Ovary (tissue), 9 donors: Measurements from ENCODE around the gene THEM4. TPM values are rescaled to one million over a fixed set of nuclear protein-coding genes. Genes with fewer than 3 reads are reported as not detected.

Experiments
- DNase-seq, 5 donors: peaks; one replicate each; pipeline ENCODE4 v3.0.0-alpha.2; 2019 to 2020
- H3K27ac ChIP-seq, 2 donors: fragments of 200-600 bp; one replicate each; pipeline versions ENCODE4 v1.5.1 to v1.8.0; 2019 to 2022
- H3K27me3 ChIP-seq: fragments of 200-600 bp; one replicate; pipeline ENCODE4 v1.8.0; 2022
- H3K36me3 ChIP-seq: fragments of 200-600 bp; sonication (generic); one replicate; pipeline ENCODE4 v1.5.1; 2019
- H3K4me1 ChIP-seq: one replicate; pipeline ENCODE4 v1.8.1; 2013; ENCODE audit warnings: mild to moderate bottlenecking, moderate library complexity; ENCODE audit not compliant: insufficient read depth
- H3K4me3 ChIP-seq: fragments of 200-600 bp; sonication (generic); one replicate; pipeline ENCODE4 v1.5.1; 2017
- H3K9me3 ChIP-seq, 2 donors: fragments of 200-600 bp in 1 of 2; sonication (generic) in 1 of 2; one replicate each; pipeline versions ENCODE4 v1.5.1 to v1.8.1; 2013 to 2019; ENCODE audit warnings: mild to moderate bottlenecking in 1 of 2, moderate library complexity in 1 of 2
- EP300 ChIP-seq: sonication (generic); formaldehyde crosslinking; IDR thresholded peaks from one replicate; pipeline ENCODE4 v1.6.1; 2017; ENCODE audit warnings: antibody characterized with exemption
- POLR2A ChIP-seq: fragments of 450-650 bp; IDR thresholded peaks from one replicate; pipeline ENCODE4 v1.6.1; 2017; ENCODE audit warnings: antibody characterized with exemption, mild to moderate bottlenecking, moderate library complexity
- WGBS, 3 donors: extraction: QIAGEN DNeasy Blood & Tissue Kit in 1 of 3; methylation state at CpG; one replicate each; pipeline versions ENCODE4 v1.1.5 to v1.1.7; 2013 to 2017; 5-methylcytosine and 5-hydroxymethylcytosine counted together
- intact Hi-C, 4 donors: fragments of 100-400 bp; cut with DNase I; formaldehyde crosslinking; loops; one replicate each; pipeline versions ENCODE4 v1.11.0 to v1.15.1; 2022 to 2023
- polyA plus RNA-seq, 2 donors: library from polyadenylated mRNA; stranded (reverse); fragments of 200-250 nt in 1 of 2; fragments of 350-450 nt in 1 of 2; fragmentation: Illumina TruSeq in 1 of 2; extraction: RNeasy Lipid Tissue Mini Kit (QIAGEN cat#74804) in 1 of 2; gene quantifications; one replicate each; pipeline ENCODE4 v1.2.3, GENCODE V29; 2013 to 2014
- total RNA-seq, 7 donors: library from RNA; depleted of rRNA in 2 of 7; stranded (reverse); fragments of >200 nt in 2 of 7; fragmentation: NEBNext Ultra II Directional in 3 of 7; extraction: Animal tissue kit (Norgen Biotek cat#: 25700) in 3 of 7; gene quantifications; one replicate each; pipeline versions ENCODE4 v1.1.0 to v1.2.4, GENCODE V29; 2016 to 2023
- TF ChIP-seq, protein P1 (sequence below), 3 donors: fragments of 450-650 bp in 2 of 3; fragments of 200-600 bp in 1 of 3; IDR thresholded peaks; one replicate each; pipeline versions ENCODE4 v1.5.1 to v1.8.0; 2016 to 2022; ENCODE audit warnings: antibody characterized with exemption in 3 of 3, mild to moderate bottlenecking in 1 of 3
- donor health status: DM: no; HTN: no; CAD: no; lungs with moderate emphysema.
- donor health status: DM: no; HTN: no; CAD: no.
- donor health status: Bipolar disorder and iron deficiency.
- donor health status: DM: yes; HTN: yes; CAD: no.
- donor health status: DM: no; HTN: no; CAD: no.
- donor health status: DM: yes; HTN: yes; CAD: no.

THEM4 gene
- total and polyA plus RNA-seq, 9 donors, result 10.4 to 21.8 (median 14.4) TPM

DNA sequence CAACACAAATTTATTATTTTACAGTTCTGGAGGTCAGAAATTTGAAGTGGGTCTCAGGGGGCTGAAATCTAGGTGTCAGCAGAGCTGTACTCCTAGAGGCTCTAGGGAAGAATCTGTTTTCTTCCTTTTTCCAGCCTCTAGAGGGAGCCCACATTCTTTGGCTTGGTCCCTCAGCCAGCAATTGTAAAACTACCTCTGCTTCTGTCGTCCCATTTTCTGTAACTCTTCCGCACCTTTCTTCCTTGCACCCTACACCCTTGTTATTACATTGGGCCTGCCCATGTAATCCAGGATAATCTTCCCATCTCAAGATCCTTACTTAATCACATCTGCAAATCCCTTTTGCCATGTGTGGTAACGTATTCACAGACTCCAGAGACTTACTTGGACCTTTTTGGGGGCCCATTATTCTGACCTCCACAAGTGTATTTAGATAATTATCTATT is 24.8 kb upstream of the THEM4 start:
- peak in 2 of 5 donors; percentile 26 to 61 for DNase-seq
- Histone ChIP-seq H3K36me3 (no peaks in the 10 kb centered on the region), H3K4me3 (no peak overlapping the region), H3K27ac (no peak overlapping the region), H3K4me1 (peaks cover 1% of the 10 kb centered on the region), H3K27me3 (no peaks in the 10 kb centered on the region), H3K9me3 (no peaks in the 10 kb centered on the region)
- intact Hi-C loops, result loop anchor here in 2 of 4 donors (2.0 kb wide), 2 partner anchors 63 to 67 kb away; no protein-coding TSS in a partner anchor
- no peak for TF ChIP-seq EP300
- TF ChIP-seq POLR2A, result no peak
- TF ChIP-seq, protein P1, sequence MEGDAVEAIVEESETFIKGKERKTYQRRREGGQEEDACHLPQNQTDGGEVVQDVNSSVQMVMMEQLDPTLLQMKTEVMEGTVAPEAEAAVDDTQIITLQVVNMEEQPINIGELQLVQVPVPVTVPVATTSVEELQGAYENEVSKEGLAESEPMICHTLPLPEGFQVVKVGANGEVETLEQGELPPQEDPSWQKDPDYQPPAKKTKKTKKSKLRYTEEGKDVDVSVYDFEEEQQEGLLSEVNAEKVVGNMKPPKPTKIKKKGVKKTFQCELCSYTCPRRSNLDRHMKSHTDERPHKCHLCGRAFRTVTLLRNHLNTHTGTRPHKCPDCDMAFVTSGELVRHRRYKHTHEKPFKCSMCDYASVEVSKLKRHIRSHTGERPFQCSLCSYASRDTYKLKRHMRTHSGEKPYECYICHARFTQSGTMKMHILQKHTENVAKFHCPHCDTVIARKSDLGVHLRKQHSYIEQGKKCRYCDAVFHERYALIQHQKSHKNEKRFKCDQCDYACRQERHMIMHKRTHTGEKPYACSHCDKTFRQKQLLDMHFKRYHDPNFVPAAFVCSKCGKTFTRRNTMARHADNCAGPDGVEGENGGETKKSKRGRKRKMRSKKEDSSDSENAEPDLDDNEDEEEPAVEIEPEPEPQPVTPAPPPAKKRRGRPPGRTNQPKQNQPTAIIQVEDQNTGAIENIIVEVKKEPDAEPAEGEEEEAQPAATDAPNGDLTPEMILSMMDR (IDR thresholded peaks at IDR 0.05), result peak; percentile 77 to 83 (median 79)
- 23 to 27% (median 26%) methylated on average over 3 of the region's 3 CpGs for WGBS, 3 donors

DNA sequence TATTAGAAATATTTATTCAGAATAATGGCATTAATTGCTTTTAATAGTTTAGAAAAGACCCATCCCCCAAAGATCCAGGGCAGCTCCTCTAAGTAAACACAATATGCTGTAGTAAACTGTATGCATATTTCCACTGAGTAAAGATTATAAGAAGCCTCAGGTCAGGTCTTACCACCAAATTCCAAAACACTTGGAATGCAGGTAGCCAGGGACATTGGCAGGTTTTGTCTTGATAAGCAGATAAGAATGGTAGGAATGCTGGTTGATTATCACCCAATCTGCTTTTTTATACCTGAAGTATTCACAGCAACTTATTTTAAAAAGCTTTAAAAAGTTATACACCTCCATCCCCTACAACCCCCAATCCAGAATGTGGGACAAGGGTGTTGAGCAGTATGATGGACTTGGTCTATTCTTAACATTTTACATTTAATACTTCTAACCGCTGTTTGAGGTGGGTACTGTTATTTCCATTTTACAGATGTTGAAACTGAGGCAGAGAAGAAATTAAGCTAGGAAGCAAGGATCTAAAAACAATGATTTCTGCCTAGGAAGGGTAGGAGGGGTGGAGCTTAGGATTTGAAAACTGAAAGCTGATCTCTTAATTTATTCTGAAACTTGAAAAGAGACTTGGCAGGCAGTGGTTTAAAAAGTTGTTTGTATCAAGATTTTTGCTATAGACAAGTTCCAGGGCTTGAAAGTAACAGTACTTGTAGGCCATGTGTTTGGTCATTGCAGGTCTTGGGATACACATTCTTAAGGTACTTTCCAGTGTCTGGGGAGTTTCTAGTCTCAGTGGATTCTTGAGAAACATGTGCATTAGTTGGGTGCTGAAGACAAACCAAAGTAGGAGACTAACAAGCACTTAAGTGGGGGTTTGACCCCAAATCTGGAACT is 15.6 kb upstream of the THEM4 start:
- Histone ChIP-seq H3K36me3 (no peaks in the 10 kb centered on the region), H3K27me3 (no peaks in the 10 kb centered on the region), H3K27ac (no peak overlapping the region), H3K4me1 (no peaks in the 10 kb centered on the region), H3K4me3 (no peak overlapping the region), H3K9me3 (no peaks in the 10 kb centered on the region)
- intact Hi-C loops, result no loop called here
- TF ChIP-seq, protein P1 (IDR thresholded peaks at IDR 0.05), result no peak
- TF ChIP-seq POLR2A (no peak), EP300 (no peak)
- no peak for DNase-seq
- 93 to 100% (median 96%) methylated on average over 1 of the region's 1 CpG for WGBS, 3 donors

GRCh38 chr1:151923422-151923821 is 14.1 kb upstream of the THEM4 start:
- no peak for DNase-seq
- WGBS, 3 donors, result 77 to 83% (median 80%) methylated on average over 1 of the region's 1 CpG
- no peaks in the 10 kb centered on the region for H3K9me3 ChIP-seq
- H3K27ac ChIP-seq, result no peak overlapping the region
- TF ChIP-seq, protein P1 (IDR thresholded peaks at IDR 0.05), result no peak
- no peak for TF ChIP-seq POLR2A
- no peak for TF ChIP-seq EP300
- no peaks in the 10 kb centered on the region for H3K36me3 ChIP-seq
- intact Hi-C loops, result no loop called here
- no peak overlapping the region for H3K4me3 ChIP-seq
- no peaks in the 10 kb centered on the region for H3K27me3 ChIP-seq
- no peaks in the 10 kb centered on the region for H3K4me1 ChIP-seq

DNA sequence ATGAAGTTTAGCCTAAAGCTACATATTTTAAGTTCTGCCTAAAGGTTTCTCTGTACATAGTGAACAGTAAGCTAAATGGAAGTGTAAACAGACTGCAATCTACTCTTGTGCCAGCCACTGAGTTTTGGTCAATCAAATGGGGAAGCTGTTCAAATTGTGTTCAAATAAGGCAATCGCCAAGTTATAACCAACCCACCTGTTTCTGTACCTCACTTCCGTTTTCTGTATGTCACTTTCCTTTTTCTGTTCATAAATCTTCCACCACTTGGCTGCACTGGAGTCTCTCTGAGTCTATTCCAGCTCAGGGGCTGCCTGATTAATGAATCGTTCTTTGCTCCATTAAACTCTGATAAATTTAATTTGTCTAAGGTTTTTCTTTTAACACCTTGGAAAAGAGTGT is 10.8 kb upstream of the THEM4 start:
- Histone ChIP-seq H3K36me3 (no peaks in the 10 kb centered on the region), H3K4me1 (no peaks in the 10 kb centered on the region), H3K9me3 (no peaks in the 10 kb centered on the region), H3K27ac (no peak overlapping the region), H3K4me3 (no peak overlapping the region), H3K27me3 (no peaks in the 10 kb centered on the region)
- TF ChIP-seq, protein P1 (IDR thresholded peaks at IDR 0.05), result no peak
- TF ChIP-seq POLR2A (no peak), EP300 (no peak)
- WGBS, 3 donors, result 53 to 62% (median 58%) methylated on average over 3 of the region's 3 CpGs
- intact Hi-C loops, result no loop called here
- DNase-seq, result no peak
